ENCODE data around the gene MRPL54.
"Not testable (repeated sequence)": the region's sequence is repeated elsewhere in the genome, so short reads cannot be mapped to it uniquely, and the experiment has no call there.

Gene MRPL54

GRCh38 chr19:3813473-3814392, 51.3 kb downstream of the MRPL54 start:
- no peak for DNase-seq

GRCh38 chr19:3814648-3815047, 52.2 kb downstream of the MRPL54 start:
- no peak for DNase-seq

GRCh38 chr19:3816148-3816547, 53.7 kb downstream of the MRPL54 start:
- not testable (repeated sequence) for DNase-seq

DNA sequence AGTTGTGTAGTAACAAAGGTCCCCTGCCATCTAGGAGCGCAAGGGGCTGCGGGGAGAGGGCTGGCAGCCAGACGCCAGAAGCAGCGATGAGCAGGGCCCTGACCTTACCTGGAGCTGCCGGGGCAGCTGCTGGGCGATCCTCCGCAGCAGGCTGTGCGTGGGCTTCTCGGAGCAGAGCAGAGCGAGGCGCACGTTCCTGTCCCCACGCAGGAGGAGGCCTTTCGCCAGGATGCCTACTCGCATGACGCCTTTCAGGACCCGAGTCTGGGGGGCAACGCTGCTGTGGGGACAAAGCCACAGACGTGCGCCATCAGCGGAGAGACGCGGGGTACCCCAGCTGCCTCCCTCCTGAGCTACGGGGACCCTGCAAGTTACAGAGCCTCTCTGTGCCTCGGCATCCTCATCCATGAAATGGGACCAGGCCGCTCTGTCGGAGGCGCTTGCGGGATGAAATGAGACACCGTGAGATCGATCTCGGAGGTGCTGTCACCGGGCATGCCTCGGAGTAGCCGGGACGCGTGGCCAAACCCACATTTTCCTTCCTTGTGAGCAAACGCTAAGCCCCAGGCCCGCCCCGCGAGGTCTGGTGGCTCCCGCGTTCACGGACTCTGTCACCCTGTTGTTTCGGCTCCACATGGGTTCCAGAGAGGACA, 54.2 kb downstream of the MRPL54 start:
- DNase-seq: no peak

Data from DMS153 (cell line).